HG03039 (cell line): ENCODE results near the gene SOX2.

ENCODE experiments used
- ATAC-seq: cut with Tn5 transposase; IDR thresholded peaks from one replicate; pipeline ENCODE4 v1.9.1; 2021; ENCODE audit warnings: mild to moderate bottlenecking, moderate library complexity; ENCODE audit not compliant: unreplicated experiment

Gene SOX2

DNA sequence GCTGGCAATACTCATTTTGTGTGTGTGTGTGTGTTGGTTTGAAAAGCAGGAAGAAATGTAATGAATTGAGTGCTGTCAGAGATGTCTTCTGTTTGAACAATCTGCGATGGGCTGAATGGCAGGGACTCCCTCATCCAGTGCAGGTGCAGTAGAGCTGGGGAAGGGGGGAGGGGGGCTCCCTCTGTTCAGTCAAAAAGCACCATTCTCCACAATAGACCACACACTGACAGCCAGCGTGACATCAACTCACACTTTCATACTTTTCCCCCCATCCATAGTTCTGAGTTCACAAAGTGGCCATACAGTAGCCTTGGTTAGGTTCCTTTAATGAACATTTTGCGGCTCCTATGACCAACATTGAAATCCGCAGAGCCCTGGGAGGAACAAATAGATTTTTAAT, 10.4 kb downstream of the SOX2 start:
- no peak for ATAC-seq

DNA sequence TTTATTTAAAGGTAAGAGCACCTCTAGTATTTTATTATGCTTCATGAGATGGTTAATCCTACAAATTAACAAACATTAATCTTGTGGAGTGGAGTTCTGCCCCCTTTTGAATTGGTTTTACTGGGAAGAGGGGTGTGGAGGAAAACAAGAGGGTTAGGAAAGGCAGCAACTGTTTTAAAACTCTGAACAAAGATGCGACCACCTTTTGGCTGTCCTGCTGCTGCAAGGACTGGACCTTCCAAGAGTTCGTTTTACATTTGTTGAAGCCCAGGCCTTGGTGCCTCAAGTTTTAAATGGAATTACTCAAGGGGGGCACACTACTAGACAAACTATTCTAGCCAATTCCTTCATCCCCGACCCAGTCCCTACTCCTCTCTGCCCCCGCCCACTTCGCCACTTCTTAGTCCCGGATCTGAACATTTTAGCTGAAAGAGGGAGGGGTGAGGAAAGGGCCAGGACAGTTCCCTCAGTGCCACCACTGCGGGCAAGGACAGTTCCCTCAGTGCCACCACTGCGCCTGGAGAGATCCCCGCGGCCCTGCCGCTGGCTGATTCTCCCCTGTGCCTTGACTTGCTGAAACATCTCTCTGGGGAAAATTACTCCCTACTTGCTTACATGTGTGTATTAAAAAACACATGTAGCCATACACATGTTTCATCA, 11.2 kb downstream of the SOX2 start:
- ATAC-seq: no peak

DNA sequence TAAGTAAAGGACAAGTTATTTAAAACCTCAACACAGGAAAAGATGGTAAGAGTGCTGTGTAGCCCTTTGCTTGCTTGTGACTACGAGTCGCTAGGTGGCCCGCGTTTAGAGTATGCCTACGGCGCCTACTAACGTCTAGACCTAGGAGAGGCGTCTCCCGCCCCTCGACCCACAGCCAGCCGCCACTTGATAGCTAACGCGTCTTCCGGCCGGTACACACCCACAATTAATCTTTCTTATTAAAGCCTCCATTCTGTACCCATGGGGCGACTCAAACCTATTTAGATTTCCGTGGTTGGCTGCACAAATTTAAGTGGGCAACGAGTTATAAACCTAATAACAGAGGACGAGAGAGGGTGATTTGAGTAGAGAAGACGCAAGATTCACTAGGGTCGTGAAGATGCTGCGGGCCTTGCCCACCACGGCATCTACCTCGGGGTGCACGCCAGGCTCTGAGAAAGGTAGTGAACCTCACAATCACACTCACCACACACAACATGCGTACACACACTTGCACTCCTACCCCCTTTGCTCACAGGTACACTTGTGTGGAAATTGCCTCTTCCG, 12.0 kb downstream of the SOX2 start:
- no peak for ATAC-seq

GRCh38 chr3:181724192-181724965, 12.7 kb downstream of the SOX2 start:
- no peak for ATAC-seq

GRCh38 chr3:181725131-181725731, 13.5 kb downstream of the SOX2 start:
- no peak for ATAC-seq

- ATAC-seq: no peak
Measured at GRCh38 chr3:181725830-181726229, 14.1 kb downstream of the SOX2 start.

- ATAC-seq: no peak
Measured at GRCh38 chr3:181726351-181727330, 14.9 kb downstream of the SOX2 start.

GRCh38 chr3:181727341-181728032, 15.8 kb downstream of the SOX2 start:
- ATAC-seq: no peak

DNA sequence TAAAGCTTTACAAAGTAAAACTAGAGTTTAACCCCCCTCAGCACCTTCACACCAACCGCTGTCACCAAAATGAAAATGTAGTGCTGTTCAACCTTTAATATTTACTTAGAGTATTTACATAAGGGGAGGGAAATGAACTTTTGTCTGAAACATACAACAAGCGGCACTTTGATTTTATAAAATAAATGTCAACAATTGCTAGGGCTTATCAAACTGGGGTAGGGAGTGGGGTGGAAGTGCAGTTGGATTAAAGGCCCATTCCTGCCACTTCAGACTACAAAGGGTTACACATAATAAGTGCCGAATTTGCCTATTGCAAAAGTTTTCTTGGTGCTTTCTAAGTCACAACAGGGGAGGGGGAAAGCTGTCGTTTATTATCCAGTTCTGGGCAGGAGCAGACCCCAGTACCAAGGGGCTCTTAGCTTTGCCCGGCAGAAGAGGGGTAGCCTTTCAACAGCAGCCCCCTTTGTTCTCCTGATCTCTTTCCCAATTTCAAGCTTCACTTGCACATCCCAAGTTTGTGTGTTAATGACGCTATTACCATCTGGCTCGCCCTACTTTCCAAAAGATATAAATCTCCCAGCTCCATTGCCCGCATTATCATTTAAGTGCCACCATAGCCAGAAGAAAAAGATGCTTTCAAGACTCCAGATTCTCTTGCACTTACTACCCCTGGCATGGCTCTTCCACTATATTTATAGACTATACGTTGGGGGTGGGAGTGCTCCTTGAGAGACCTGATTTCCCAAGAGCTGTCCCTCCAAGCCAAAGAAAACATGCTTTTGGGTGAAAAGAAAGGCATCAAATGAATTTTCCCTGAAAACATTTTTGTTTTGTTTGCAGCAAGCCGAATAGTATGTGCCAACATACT, 17.0 kb downstream of the SOX2 start:
- no peak for ATAC-seq

DNA sequence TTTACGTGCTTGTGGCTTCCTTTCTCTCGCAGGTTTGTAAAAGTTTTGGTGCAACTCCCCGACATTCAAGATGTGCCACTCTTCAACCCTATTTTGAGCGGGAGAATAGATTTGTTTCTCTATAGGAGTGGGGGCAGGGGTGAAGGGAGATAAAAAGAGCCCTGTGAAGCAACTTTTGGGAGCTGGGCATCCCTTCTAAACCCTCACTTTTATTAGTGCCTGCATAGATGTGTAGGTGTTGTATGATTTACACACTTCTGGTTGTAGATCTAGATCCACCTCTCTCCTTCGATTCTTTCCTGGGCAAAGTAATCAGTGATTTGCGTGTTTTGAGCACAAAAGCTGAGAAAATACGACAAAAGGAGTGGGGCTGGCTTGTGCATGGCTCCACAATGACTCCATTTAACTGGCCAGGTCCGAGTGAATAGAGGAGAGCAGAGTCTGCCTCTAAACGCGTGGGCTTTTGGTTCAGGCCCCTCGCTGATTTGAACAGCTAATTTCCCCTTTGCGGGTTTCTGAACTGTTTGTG, 17.7 kb downstream of the SOX2 start:
- no peak for ATAC-seq

DNA sequence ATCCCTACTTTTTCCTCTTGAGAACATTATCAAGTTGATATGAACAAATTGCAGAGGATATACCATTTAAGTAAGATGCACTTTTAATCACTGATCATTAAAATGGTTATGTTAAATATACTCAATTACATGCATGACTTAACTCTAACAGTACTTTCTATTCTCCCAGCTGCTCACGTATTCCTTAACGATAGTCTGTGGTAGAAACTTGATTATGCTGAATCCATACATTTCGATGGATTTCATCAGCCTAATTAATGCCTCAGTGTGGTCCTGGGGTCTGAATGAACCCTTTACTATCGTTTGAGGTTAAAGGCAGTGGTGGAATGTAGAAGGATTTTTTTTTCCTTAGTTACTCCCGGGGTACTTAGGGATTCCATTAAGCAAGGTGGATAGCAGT, 18.6 kb downstream of the SOX2 start:
- ATAC-seq: no peak

DNA sequence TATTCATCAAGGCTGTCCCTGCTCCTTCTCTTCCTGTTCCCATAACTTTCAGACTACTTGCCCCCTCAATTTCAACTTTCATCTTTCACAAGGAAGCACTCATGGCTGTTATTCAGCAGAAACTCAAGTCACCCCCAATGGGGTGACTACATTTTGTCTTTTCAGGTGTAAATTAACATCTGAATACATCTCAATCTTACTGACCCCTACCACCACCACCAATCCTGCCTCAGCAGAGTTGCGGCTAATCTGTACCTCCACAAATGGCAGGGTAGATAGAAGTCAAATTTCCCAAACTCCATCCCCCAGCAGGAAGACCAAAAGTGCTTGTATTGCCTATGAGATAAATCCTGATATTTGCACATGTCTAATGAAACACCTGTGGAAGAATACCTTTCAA, 19.2 kb downstream of the SOX2 start:
- ATAC-seq: no peak

- no peak for ATAC-seq
Measured at GRCh38 chr3:181735911-181736310, 24.2 kb downstream of the SOX2 start.

DNA sequence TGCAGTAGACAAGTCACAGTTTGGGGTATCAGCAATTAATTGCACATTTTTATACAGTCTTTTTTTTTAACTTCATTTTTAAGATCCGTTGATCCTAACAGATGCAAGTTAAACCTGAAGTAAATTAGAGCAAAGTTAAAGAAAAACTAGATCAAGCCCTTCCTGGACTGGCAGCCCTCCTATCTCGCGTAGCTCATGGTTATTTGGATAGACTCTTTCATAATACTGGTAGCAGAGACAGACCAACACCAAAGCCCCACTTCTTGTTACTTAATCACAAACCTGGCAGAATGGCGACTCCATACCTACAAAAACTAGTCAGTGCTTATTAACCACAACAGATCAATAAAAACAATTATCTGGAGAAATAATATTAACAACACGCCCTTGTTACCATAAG, 26.8 kb downstream of the SOX2 start:
- ATAC-seq: no peak

GRCh38 chr3:181739628-181740027, 27.9 kb downstream of the SOX2 start:
- no peak for ATAC-seq

- ATAC-seq: no peak
Measured at GRCh38 chr3:181741417-181741816, 29.7 kb downstream of the SOX2 start.

- ATAC-seq: no peak
Measured at GRCh38 chr3:181752202-181752671, 40.5 kb downstream of the SOX2 start.

- ATAC-seq: no peak
Measured at GRCh38 chr3:181753391-181753790, 41.7 kb downstream of the SOX2 start.

- ATAC-seq: no peak
Measured at GRCh38 chr3:181755959-181756358, 44.2 kb downstream of the SOX2 start.
